Activated CD4-positive, CD25-positive, alpha-beta regulatory T cell treated with anti-CD3 and anti-CD28 coated beads, Interleukin-2, amount 50 U/mL, for 72 hours (primary cell): Measurements from ENCODE around the gene FBXL3.

Experiments used
- DNase-seq: peaks from one replicate; pipeline ENCODE4 v3.0.0; 2021

FBXL3 gene

GRCh38 chr13:77026861-77027621 is at the start of gene FBXL3:
Gene FBXL3, minus strand, starts transcription at chr13:77027159. Its CDS starts 5,299 bp downstream, at chr13:77021860.
- peak; percentile 80 for DNase-seq

- DNase-seq: no peak
Measured at GRCh38 chr13:77067519-77067918, 40.6 kb upstream of the FBXL3 start.

- no peak for DNase-seq
Measured at GRCh38 chr13:77065461-77066147, 38.6 kb upstream of the FBXL3 start.

GRCh38 chr13:77062097-77062496 is 35.1 kb upstream of the FBXL3 start:
- DNase-seq: no peak

- no peak for DNase-seq
Measured at GRCh38 chr13:77061362-77061761, 34.4 kb upstream of the FBXL3 start.

- no peak for DNase-seq
Measured at GRCh38 chr13:77056886-77057285, 29.9 kb upstream of the FBXL3 start.

GRCh38 chr13:77056382-77056781 is 29.4 kb upstream of the FBXL3 start:
- no peak for DNase-seq

GRCh38 chr13:77055158-77055557 is 28.2 kb upstream of the FBXL3 start:
- no peak for DNase-seq

- no peak for DNase-seq
Measured at GRCh38 chr13:77053192-77053591, 26.2 kb upstream of the FBXL3 start.

GRCh38 chr13:77048681-77049080 is 21.7 kb upstream of the FBXL3 start:
- DNase-seq: no peak

GRCh38 chr13:77047649-77048343 is 20.8 kb upstream of the FBXL3 start:
- no peak for DNase-seq

GRCh38 chr13:77042566-77043177 is 15.7 kb upstream of the FBXL3 start:
- no peak for DNase-seq

GRCh38 chr13:77040835-77041234 is 13.9 kb upstream of the FBXL3 start:
- DNase-seq: no peak

GRCh38 chr13:77040076-77040475 is 13.1 kb upstream of the FBXL3 start:
- no peak for DNase-seq

GRCh38 chr13:77038907-77039480 is 12.0 kb upstream of the FBXL3 start:
- DNase-seq: no peak

- DNase-seq: no peak
Measured at GRCh38 chr13:77036279-77036678, 9.3 kb upstream of the FBXL3 start.

GRCh38 chr13:77034881-77035280 is 7.9 kb upstream of the FBXL3 start:
- no peak for DNase-seq

GRCh38 chr13:77033717-77034302 is 6.9 kb upstream of the FBXL3 start:
- DNase-seq: no peak

GRCh38 chr13:77031656-77032243 is 4.8 kb upstream of the FBXL3 start:
- no peak for DNase-seq

- DNase-seq: no peak
Measured at GRCh38 chr13:77029436-77029835, 2.5 kb upstream of the FBXL3 start.

- DNase-seq: no peak
Measured at GRCh38 chr13:77028202-77028601, 1.2 kb upstream of the FBXL3 start.

- DNase-seq: peak; percentile 74
Measured at GRCh38 chr13:77026255-77026860, 601 bp downstream of the FBXL3 start.
